Pancreas (tissue), 10 donors: ENCODE results near the gene TSHZ2. TPM values are rescaled to one million over a fixed set of nuclear protein-coding genes. Genes with fewer than 3 reads are reported as not detected.

Experiments used
- ATAC-seq, 4 donors: fragments of 200-7000 bp; cut with Tn5 transposase; one replicate each; pipeline versions ENCODE4 v1.8.0 to v1.9.1; 2020; ENCODE audit warnings: mild to moderate bottlenecking in 4 of 4, moderate library complexity in 4 of 4
- DNase-seq, 6 donors: peaks; one replicate each; pipeline ENCODE4 v3.0.0-alpha.2; 2020
- FAIRE-seq: peaks from 2 replicates; lab custom pipeline; 2012; peaks lifted over from hg19 to GRCh38; lab: Jason Lieb, UNC
- H3K27ac ChIP-seq, 4 donors: fragments of 200-600 bp; sonication (generic); 1 replicate in 3 of 4; 2 replicates in 1 of 4; pipeline versions ENCODE4 v1.5.0 to v1.8.0; 2020
- H3K27me3 ChIP-seq, 4 donors: fragments of 200-600 bp; one replicate each; pipeline ENCODE4 v1.8.0; 2021
- H3K36me3 ChIP-seq, 3 donors: fragments of 200-600 bp; sonication (generic) in 1 of 3; one replicate each; pipeline versions ENCODE4 v1.5.0 to v1.8.0; 2020 to 2021
- H3K4me1 ChIP-seq, 3 donors: fragments of 200-600 bp; one replicate each; pipeline ENCODE4 v1.8.0; 2021
- H3K4me3 ChIP-seq, 4 donors: fragments of 200-600 bp; sonication (generic) in 2 of 4; one replicate each; pipeline versions ENCODE4 v1.5.0 to v1.8.0; 2020 to 2021
- H3K9me3 ChIP-seq, 4 donors: fragments of 200-600 bp; one replicate each; pipeline ENCODE4 v1.8.0; 2021
- WGBS, 2 donors: extraction: QIAGEN DNeasy Blood & Tissue Kit; methylation state at CpG; one replicate each; pipeline ENCODE4 v1.1.7; 2013; 5-methylcytosine and 5-hydroxymethylcytosine counted together
- intact Hi-C, 3 donors: fragments of 100-400 bp; cut with DNase I; formaldehyde crosslinking; loops; one replicate each; pipeline versions ENCODE4 v1.11.1 to v1.14.2; 2022
- polyA plus RNA-seq, 2 donors: library from polyadenylated mRNA; stranded (reverse); fragments of 200-250 nt; gene quantifications; one replicate each; pipeline ENCODE4 v1.2.3, GENCODE V29; 2013
- total RNA-seq, 6 donors: library from RNA; stranded (reverse); fragmentation: NEBNext Ultra II Directional in 4 of 6; extraction: Animal tissue kit (Norgen Biotek cat#: 25700) in 4 of 6; gene quantifications; one replicate each; pipeline versions ENCODE4 v1.2.1 to v1.2.4, GENCODE V29; 2021 to 2023
- TF ChIP-seq, protein P1 (sequence below), 4 donors: fragments of 200-600 bp; sonication (generic) in 3 of 4; IDR thresholded peaks; one replicate each; pipeline versions ENCODE4 v1.5.0 to v1.8.0; 2021; ENCODE audit warnings: antibody characterized with exemption in 4 of 4
- donor health status: healthy with polysubstance abuse.
- donor health status: DM: no; HTN: no; CAD: no; lungs with moderate emphysema.
- donor health status: DM: no; HTN: no; CAD: no.
- donor health status: control.
- donor health status: control.
- donor health status: Bipolar disorder and iron deficiency.
- donor health status: DM: yes; HTN: yes; CAD: no.
- donor health status: DM: no; HTN: no; CAD: no.
- donor health status: DM: no; HTN: no; CAD: no.
- donor health status: DM: yes; HTN: yes; CAD: no.

The TSHZ2 gene
- total and polyA plus RNA-seq, 8 donors = 2.2 to 23.5 (median 4.5) TPM

DNA sequence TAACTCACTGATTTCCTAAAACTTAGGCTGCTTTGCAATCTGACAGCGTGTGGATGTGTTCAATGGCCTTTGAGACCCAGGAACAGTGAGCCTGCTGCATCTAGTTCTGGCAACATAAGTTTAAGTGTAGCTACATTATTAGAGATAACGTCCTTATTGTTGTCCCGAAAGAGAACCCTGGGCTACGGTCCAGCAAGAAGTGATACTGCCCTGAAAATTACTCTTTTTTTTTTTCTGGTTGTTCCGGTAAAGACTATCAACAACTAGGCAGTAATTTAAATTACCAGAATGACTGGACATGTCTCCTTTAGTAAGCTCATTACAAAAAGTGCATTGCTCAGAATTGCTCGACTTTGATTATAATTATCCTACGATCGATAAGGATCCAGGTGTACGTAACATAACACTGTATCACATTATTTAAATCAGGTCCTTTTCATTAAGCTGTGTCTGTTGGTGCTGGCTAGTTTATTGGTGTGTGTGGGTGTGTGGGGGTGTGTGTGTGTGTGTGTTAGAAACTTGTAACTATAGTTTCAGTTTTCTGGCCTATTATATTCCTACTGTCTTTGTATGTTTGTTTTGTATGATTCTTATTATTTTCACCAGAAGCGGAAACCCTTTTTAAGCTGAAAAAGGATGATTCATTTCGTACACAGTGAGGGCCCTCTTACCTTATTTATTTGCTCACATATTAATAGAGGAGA is 3.0 kb downstream of the TSHZ2 start:
- WGBS, 2 donors = 34 to 35% methylated on average over 11 of the region's 11 CpGs
- FAIRE-seq (no peak), ATAC-seq (peak in 2 of 4 donors; percentile 4 to 24), DNase-seq (no peak)
- intact Hi-C loops = no loop called here
- H3K4me3 ChIP-seq = peak overlapping the region in 1 of 4 donors; percentile 27
- H3K27ac ChIP-seq = peak overlapping the region in 2 of 4 donors; percentile 23 to 71
- peaks cover 0 to 4% (median 0%) of the 10 kb centered on the region in 3 donors for H3K4me1 ChIP-seq
- peaks cover 0 to 3% (median 0%) of the 10 kb centered on the region in 4 donors for H3K9me3 ChIP-seq
- H3K36me3 ChIP-seq = no peaks in the 10 kb centered on the region
- H3K27me3 ChIP-seq = no peaks in the 10 kb centered on the region
- TF ChIP-seq, protein P1, sequence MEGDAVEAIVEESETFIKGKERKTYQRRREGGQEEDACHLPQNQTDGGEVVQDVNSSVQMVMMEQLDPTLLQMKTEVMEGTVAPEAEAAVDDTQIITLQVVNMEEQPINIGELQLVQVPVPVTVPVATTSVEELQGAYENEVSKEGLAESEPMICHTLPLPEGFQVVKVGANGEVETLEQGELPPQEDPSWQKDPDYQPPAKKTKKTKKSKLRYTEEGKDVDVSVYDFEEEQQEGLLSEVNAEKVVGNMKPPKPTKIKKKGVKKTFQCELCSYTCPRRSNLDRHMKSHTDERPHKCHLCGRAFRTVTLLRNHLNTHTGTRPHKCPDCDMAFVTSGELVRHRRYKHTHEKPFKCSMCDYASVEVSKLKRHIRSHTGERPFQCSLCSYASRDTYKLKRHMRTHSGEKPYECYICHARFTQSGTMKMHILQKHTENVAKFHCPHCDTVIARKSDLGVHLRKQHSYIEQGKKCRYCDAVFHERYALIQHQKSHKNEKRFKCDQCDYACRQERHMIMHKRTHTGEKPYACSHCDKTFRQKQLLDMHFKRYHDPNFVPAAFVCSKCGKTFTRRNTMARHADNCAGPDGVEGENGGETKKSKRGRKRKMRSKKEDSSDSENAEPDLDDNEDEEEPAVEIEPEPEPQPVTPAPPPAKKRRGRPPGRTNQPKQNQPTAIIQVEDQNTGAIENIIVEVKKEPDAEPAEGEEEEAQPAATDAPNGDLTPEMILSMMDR (IDR thresholded peaks at IDR 0.05) = no peak

DNA sequence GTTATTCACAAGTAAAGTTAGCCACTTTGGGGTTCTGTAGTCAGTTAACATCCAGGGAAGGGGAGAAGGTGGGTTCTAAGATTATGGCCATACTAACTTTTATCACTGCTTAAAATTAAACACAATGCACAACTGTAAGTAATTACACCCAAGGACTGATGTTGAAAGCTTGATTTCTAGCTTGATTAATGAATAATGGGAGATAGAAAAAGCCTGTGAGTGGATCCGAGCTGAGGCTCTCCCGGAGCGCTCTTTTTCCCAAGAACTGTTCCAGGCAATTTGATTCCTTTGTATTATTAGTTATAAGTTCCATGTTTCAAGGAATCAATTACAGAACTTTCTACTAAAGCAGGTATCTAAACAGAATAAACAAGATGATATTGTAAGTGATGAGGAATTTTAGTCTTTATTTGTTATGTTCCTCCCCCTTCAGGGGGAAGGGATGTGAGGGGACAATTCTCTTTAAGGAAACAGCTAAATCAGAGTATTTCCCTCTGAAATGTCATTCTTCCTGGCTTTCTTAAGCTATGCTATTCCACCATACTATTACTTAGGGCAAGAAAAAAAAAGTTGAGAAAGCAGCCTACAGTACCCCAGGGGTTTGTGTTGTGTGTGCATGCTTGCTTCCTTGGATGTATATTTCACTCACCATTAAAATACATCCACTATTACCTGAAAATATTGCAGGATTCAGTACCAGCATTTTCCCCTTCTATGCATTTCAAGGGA is 3.8 kb downstream of the TSHZ2 start:
- intact Hi-C loops = no loop called here
- H3K27ac ChIP-seq = peak overlapping the region in 1 of 4 donors; percentile 71
- H3K4me1 ChIP-seq = peaks cover 0 to 4% (median 0%) of the 10 kb centered on the region in 3 donors
- ATAC-seq = no peak
- peak overlapping the region in 1 of 4 donors; percentile 27 for H3K4me3 ChIP-seq
- H3K9me3 ChIP-seq = peaks cover 0 to 3% (median 0%) of the 10 kb centered on the region in 4 donors
- TF ChIP-seq, protein P1 (IDR thresholded peaks at IDR 0.05) = no peak
- FAIRE-seq = no peak
- no peak for DNase-seq
- 78 to 81% methylated on average over 3 of the region's 3 CpGs for WGBS, 2 donors
- H3K36me3 ChIP-seq = no peaks in the 10 kb centered on the region
- no peaks in the 10 kb centered on the region for H3K27me3 ChIP-seq

DNA sequence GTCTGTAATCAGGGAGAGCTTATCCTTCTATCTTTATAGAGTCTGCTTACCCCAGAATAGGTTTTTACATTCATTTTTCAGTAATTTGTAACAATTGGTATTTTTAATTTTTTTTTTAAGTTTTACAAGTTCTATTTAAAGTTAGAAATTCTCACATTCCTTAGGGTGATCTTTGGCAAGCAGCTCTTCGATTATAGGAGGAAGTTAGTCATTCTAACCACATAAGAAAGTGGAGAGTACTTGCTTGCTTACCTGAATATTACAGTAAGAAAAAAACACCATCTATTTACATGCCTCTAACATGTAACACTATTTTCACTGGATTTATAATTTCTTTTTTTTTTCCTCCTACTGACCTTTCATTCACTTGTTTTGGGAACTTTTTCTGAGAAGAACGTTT is 6.7 kb downstream of the TSHZ2 start:
- WGBS, 2 donors = 31 to 45% methylated on average over 2 of the region's 2 CpGs
- ATAC-seq (no peak), DNase-seq (no peak), FAIRE-seq (no peak)
- H3K9me3 ChIP-seq = peaks cover 0 to 3% (median 0%) of the 10 kb centered on the region in 4 donors
- intact Hi-C loops = no loop called here
- TF ChIP-seq, protein P1 (IDR thresholded peaks at IDR 0.05) = no peak
- peaks cover 0 to 4% (median 0%) of the 10 kb centered on the region in 3 donors for H3K4me1 ChIP-seq
- H3K36me3 ChIP-seq = no peaks in the 10 kb centered on the region
- H3K27ac ChIP-seq = no peak overlapping the region
- no peak overlapping the region for H3K4me3 ChIP-seq
- H3K27me3 ChIP-seq = no peaks in the 10 kb centered on the region

DNA sequence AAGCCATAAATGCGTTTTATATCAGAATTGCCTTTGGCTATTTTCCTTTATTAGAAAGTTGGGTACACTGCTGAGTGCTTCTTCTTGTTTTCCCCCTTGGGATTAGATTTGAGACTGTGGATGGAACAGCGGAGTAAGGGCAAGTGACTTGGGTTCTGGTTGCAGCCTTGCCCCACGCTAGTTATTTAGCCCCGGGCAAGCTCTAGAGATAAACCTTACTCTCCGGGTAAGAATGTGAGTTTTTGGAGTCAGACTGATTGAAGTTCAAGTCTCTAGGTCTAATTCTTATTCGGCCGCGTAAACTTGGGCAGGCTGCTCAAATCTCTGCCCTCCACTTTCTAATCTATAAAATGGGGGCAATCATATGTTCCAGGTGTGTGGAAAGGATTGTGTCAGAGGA is 8.9 kb downstream of the TSHZ2 start:
- no peak for ATAC-seq
- TF ChIP-seq, protein P1 (IDR thresholded peaks at IDR 0.05) = no peak
- FAIRE-seq = no peak
- no peaks in the 10 kb centered on the region for H3K36me3 ChIP-seq
- H3K4me1 ChIP-seq = no peaks in the 10 kb centered on the region
- H3K4me3 ChIP-seq = no peak overlapping the region
- no peak overlapping the region for H3K27ac ChIP-seq
- H3K27me3 ChIP-seq = no peaks in the 10 kb centered on the region
- DNase-seq = no peak
- peaks cover 0 to 3% (median 0%) of the 10 kb centered on the region in 4 donors for H3K9me3 ChIP-seq
- WGBS, 2 donors = 84 to 91% methylated on average over 8 of the region's 8 CpGs
- intact Hi-C loops = no loop called here
